Measurements from ENCODE around the gene ZNF70.

Gene ZNF70

DNA sequence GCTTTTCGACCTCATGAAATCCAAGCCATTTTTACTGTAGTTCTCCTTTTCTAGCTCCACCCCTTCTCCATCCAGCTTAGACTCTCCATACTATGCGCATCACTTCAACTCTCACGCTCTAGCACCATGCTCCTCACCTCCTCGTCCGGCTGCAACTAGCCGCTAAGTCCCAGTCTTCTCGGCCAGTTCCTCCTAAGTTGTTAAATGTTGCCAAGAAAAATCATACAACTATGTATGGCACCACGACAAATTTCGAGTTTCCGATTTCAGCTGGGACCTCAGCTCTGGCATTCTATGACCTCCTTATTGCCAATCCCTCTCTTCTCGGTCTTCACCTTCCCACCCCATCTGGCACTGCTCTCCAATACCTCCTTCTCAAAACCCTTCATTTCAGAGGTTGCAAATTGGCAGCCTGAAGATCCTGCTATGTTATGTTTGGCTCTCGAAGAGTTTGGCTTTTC is 1.0 kb downstream of the ZNF70 start:
- Histone ChIP-seq H3K4me1 (ENCODE audit: low read length) (peaks cover 5% of the 10 kb centered on the region; the same call in 1 of the 2 replicates), H3F3A (ENCODE audit: insufficient read depth, low read length) (0 out of 2 replicates have a peak, but pooled peaks cover 3% of the 10 kb centered on the region), H2AFZ (ENCODE audit: low read length) (no peak overlapping the region), H3K9ac (ENCODE audit: low read length) (no peak overlapping the region), H3K4me2 (ENCODE audit: low read depth, low read length) (no peak overlapping the region), H3K4me3 (ENCODE audit: low read length) (no peak overlapping the region), H3K36me3 (replicated peaks; ENCODE audit: insufficient read depth, low read length) (no peaks in the 10 kb centered on the region), H4K20me1 (ENCODE audit: insufficient read depth, low read length) (no peaks in the 10 kb centered on the region), H3K27me3 (replicated peaks; ENCODE audit: insufficient read depth, low read length) (no peaks in the 10 kb centered on the region), H3K9me2 (replicated peaks; ENCODE audit: insufficient read depth, low read length) (no peaks in the 10 kb centered on the region), H3K79me2 (ENCODE audit: low read length) (no peaks in the 10 kb centered on the region), H3K27ac (ENCODE audit: low read length) (no peak overlapping the region), H3K9me3 (replicated peaks; ENCODE audit: insufficient read depth, low read length) (no peaks in the 10 kb centered on the region)
- DNase-seq: no peak
- TF ChIP-seq EZH2phosphoT487 (IDR thresholded peaks at IDR 0.05; ENCODE audit: low read length) (no peak), EZH2 (optimal IDR thresholded peaks at IDR 0.05; ENCODE audit: low read depth, low read length) (no peak)
- TF ChIP-seq, protein P1, sequence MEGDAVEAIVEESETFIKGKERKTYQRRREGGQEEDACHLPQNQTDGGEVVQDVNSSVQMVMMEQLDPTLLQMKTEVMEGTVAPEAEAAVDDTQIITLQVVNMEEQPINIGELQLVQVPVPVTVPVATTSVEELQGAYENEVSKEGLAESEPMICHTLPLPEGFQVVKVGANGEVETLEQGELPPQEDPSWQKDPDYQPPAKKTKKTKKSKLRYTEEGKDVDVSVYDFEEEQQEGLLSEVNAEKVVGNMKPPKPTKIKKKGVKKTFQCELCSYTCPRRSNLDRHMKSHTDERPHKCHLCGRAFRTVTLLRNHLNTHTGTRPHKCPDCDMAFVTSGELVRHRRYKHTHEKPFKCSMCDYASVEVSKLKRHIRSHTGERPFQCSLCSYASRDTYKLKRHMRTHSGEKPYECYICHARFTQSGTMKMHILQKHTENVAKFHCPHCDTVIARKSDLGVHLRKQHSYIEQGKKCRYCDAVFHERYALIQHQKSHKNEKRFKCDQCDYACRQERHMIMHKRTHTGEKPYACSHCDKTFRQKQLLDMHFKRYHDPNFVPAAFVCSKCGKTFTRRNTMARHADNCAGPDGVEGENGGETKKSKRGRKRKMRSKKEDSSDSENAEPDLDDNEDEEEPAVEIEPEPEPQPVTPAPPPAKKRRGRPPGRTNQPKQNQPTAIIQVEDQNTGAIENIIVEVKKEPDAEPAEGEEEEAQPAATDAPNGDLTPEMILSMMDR (IDR thresholded peaks at IDR 0.05; ENCODE audit: low read length): no peak

DNA sequence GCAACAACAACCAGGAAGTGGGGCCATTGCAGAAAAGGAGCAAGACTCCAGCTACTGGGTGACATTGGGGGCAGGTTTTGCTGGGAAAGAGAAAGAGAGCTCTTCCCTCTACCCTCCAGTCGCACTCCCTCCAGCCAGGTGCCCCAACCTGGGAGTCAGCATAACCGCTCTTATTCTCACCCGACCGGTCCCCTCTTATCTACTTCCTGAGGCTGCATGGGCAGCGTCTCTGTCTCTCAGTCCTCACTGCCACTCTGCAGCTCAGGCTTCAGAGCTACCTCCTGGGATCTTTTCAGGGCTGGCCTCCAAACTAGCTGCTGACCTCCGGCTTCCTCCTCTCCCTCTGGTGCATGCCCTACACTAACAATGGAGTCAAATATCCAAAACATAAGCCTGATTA is 5.1 kb downstream of the ZNF70 start:
- no peak overlapping the region for H3K9ac ChIP-seq (ENCODE audit: low read length)
- no peak overlapping the region for H3K4me3 ChIP-seq (ENCODE audit: low read length)
- no peaks in the 10 kb centered on the region for H3K27me3 ChIP-seq (replicated peaks; ENCODE audit: insufficient read depth, low read length)
- no peak overlapping the region for H3K4me2 ChIP-seq (ENCODE audit: low read depth, low read length)
- H3K9me2 ChIP-seq (replicated peaks; ENCODE audit: insufficient read depth, low read length): no peaks in the 10 kb centered on the region
- peaks cover 5% of the 10 kb centered on the region; the same call in 1 of the 2 replicates for H3K4me1 ChIP-seq (ENCODE audit: low read length)
- H3K36me3 ChIP-seq (replicated peaks; ENCODE audit: insufficient read depth, low read length): no peaks in the 10 kb centered on the region
- H3K9me3 ChIP-seq (replicated peaks; ENCODE audit: insufficient read depth, low read length): no peaks in the 10 kb centered on the region
- TF ChIP-seq, protein P1 (IDR thresholded peaks at IDR 0.05; ENCODE audit: low read length): no peak
- TF ChIP-seq EZH2 (optimal IDR thresholded peaks at IDR 0.05; ENCODE audit: low read depth, low read length) (no peak), EZH2phosphoT487 (IDR thresholded peaks at IDR 0.05; ENCODE audit: low read length) (no peak)
- DNase-seq: no peak
- no peaks in the 10 kb centered on the region for H4K20me1 ChIP-seq (ENCODE audit: insufficient read depth, low read length)
- H3K27ac ChIP-seq (ENCODE audit: low read length): no peak overlapping the region
- H3F3A ChIP-seq (ENCODE audit: insufficient read depth, low read length): no peaks in the 10 kb centered on the region
- no peaks in the 10 kb centered on the region for H3K79me2 ChIP-seq (ENCODE audit: low read length)
- H2AFZ ChIP-seq (ENCODE audit: low read length): no peak overlapping the region

DNA sequence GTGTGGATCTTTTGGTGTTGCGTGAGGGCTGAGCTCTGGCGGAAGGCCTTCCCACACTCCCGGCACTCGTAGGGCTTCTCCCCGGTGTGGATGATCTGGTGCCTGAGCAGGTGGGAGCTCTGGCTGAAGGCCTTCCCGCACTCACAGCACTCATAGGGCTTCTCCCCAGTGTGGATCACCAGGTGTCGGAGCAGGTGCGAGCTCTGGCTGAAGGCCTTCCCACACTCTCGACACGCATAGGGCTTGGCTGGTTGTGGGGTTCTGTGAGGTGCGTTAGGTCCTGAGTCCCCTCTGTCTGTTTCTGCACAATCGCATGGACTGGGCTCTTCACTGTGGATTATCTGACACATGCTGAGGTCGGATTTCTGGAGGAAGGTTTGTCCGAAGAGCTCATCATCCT is 6.4 kb downstream of the ZNF70 start:
- TF ChIP-seq, protein P1 (IDR thresholded peaks at IDR 0.05; ENCODE audit: low read length): no peak
- no peak for DNase-seq
- Histone ChIP-seq H3K9me2 (replicated peaks; ENCODE audit: insufficient read depth, low read length) (no peaks in the 10 kb centered on the region), H3K79me2 (ENCODE audit: low read length) (no peaks in the 10 kb centered on the region), H4K20me1 (ENCODE audit: insufficient read depth, low read length) (no peaks in the 10 kb centered on the region), H3K4me1 (ENCODE audit: low read length) (no peaks in the 10 kb centered on the region), H3K27ac (ENCODE audit: low read length) (no peak overlapping the region), H3K4me2 (ENCODE audit: low read depth, low read length) (no peak overlapping the region), H2AFZ (ENCODE audit: low read length) (no peak overlapping the region), H3K36me3 (replicated peaks; ENCODE audit: insufficient read depth, low read length) (no peaks in the 10 kb centered on the region), H3F3A (ENCODE audit: insufficient read depth, low read length) (no peaks in the 10 kb centered on the region), H3K9me3 (replicated peaks; ENCODE audit: insufficient read depth, low read length) (no peaks in the 10 kb centered on the region), H3K4me3 (ENCODE audit: low read length) (no peak overlapping the region), H3K27me3 (replicated peaks; ENCODE audit: insufficient read depth, low read length) (no peaks in the 10 kb centered on the region), H3K9ac (ENCODE audit: low read length) (no peak overlapping the region)
